Spleen (tissue), 11 donors: Measurements from ENCODE around the gene DPY19L3. TPM values are rescaled to one million over a fixed set of nuclear protein-coding genes. Genes with fewer than 3 reads are reported as not detected.
"Not testable (repeated sequence)": the region's sequence is repeated elsewhere in the genome, so short reads cannot be mapped to it uniquely, and the experiment has no call there.

Source experiments
- DNase-seq: peaks from one replicate; pipeline ENCODE4 v3.0.0-alpha.2; 2020
- H3K27ac ChIP-seq, 8 donors: fragments of 200-600 bp; sonication (generic) in 7 of 8; 1 replicate in 4 of 8; 2 replicates in 4 of 8; pipeline versions ENCODE4 v1.5.0 to v1.8.0; 2016 to 2021; ENCODE audit warnings: inconsistent platforms in 4 of 8, mild to moderate bottlenecking in 4 of 8, moderate library complexity in 1 of 8
- H3K27me3 ChIP-seq, 7 donors: fragments of 200-600 bp; sonication (generic) in 6 of 7; replicated peaks in 1 of 7; 1 replicate in 4 of 7; 2 replicates in 3 of 7; pipeline versions ENCODE4 v1.5.0 to v1.8.0; 2016 to 2021; ENCODE audit warnings: inconsistent platforms in 3 of 7, mild to moderate bottlenecking in 1 of 7
- H3K36me3 ChIP-seq, 6 donors: fragments of 200-600 bp; sonication (generic) in 5 of 6; 1 replicate in 4 of 6; 2 replicates in 2 of 6; pipeline versions ENCODE4 v1.5.0 to v1.8.0; 2016 to 2021; ENCODE audit warnings: inconsistent platforms in 2 of 6
- H3K4me1 ChIP-seq, 6 donors: fragments of 200-600 bp; sonication (generic) in 5 of 6; 1 replicate in 3 of 6; 2 replicates in 3 of 6; pipeline versions ENCODE4 v1.5.0 to v1.8.0; 2016 to 2021; ENCODE audit warnings: inconsistent platforms in 3 of 6
- H3K4me3 ChIP-seq, 8 donors: fragments of 200-600 bp; sonication (generic) in 7 of 8; 1 replicate in 4 of 8; 2 replicates in 4 of 8; pipeline versions ENCODE4 v1.5.0 to v1.8.0; 2016 to 2021; ENCODE audit warnings: inconsistent platforms in 4 of 8, mild to moderate bottlenecking in 4 of 8, moderate library complexity in 2 of 8
- H3K9me3 ChIP-seq, 8 donors: fragments of 200-600 bp; sonication (generic) in 7 of 8; 1 replicate in 4 of 8; 2 replicates in 4 of 8; pipeline versions ENCODE4 v1.5.0 to v1.8.0; 2016 to 2021; ENCODE audit warnings: inconsistent platforms in 4 of 8
- CTCF ChIP-seq, 11 experiments: fragments of 200-600 bp in 7 of 11; fragments of 450-650 bp in 4 of 11; sonication (generic) in 4 of 11; IDR thresholded peaks in 8 of 11; conservative IDR thresholded peaks in 3 of 11; 1 replicate in 7 of 11; 2 replicates in 4 of 11; pipeline versions ENCODE4 v1.4.0 to v1.8.0; 2016 to 2021; ENCODE audit warnings: antibody characterized with exemption in 11 of 11, inconsistent platforms in 4 of 11, mild to moderate bottlenecking in 1 of 11
- POLR2A ChIP-seq, 3 donors: fragments of 450-650 bp; IDR thresholded peaks; one replicate each; pipeline ENCODE4 v1.5.1; 2017; ENCODE audit warnings: antibody characterized with exemption in 3 of 3, mild to moderate bottlenecking in 1 of 3
- POLR2AphosphoS5 ChIP-seq, 3 donors: sonication (generic); formaldehyde crosslinking; IDR thresholded peaks; one replicate each; pipeline ENCODE4 v1.5.1; 2017; ENCODE audit warnings: antibody characterized with exemption in 3 of 3
- WGBS, 5 donors: extraction: QIAGEN DNeasy Blood & Tissue Kit in 3 of 5; methylation state at CpG; one replicate each; pipeline versions ENCODE4 v1.1.5 to v1.1.7; 2013 to 2018; 5-methylcytosine and 5-hydroxymethylcytosine counted together
- intact Hi-C: fragments of 100-400 bp; cut with DNase I; formaldehyde crosslinking; loops from one replicate; pipeline ENCODE4 v1.15.0; 2023; ENCODE audit warnings: low total_unique reads
- polyA plus RNA-seq, 3 donors: library from polyadenylated mRNA; stranded (reverse); fragments of 200-250 nt; gene quantifications; one replicate each; pipeline ENCODE4 v1.2.1, GENCODE V29; 2013
- total RNA-seq, 7 donors: library from RNA; depleted of rRNA in 3 of 7; stranded (reverse); fragments of >200 nt in 3 of 7; fragmentation: NEBNext Ultra II Directional in 4 of 7; extraction: Animal tissue kit (Norgen Biotek cat#: 25700) in 4 of 7; gene quantifications; one replicate each; pipeline versions ENCODE4 v1.1.0 to v1.2.1, GENCODE V29; 2016 to 2021
- donor health status: healthy with polysubstance abuse.
- donor health status: DM: no; HTN: no; CAD: no; lungs with moderate emphysema.
- donor health status: DM: no; HTN: no; CAD: no.
- donor health status: Bipolar disorder and iron deficiency.
- donor health status: healthy.
- donor health status: DM: no; HTN: no; CAD: no.
- donor health status: DM: yes; HTN: yes; CAD: no.

Gene DPY19L3
- total and polyA plus RNA-seq, 10 donors = 5.3 to 57.5 (median 39.4) TPM

GRCh38 chr19:32498648-32499200 lies 93.2 kb downstream of the DPY19L3 start:
- intact Hi-C loops = no loop called here
- no peak overlapping the region for H3K4me3 ChIP-seq
- peaks cover 0 to 12% (median 0%) of the 10 kb centered on the region in 7 donors for H3K27me3 ChIP-seq
- no peak for DNase-seq
- H3K27ac ChIP-seq = no peak overlapping the region
- H3K4me1 ChIP-seq = no peaks in the 10 kb centered on the region
- WGBS, 5 donors = 63 to 70% (median 64%) methylated on average over 5 to 6 of the region's 6 CpGs
- H3K36me3 ChIP-seq = no peaks in the 10 kb centered on the region
- H3K9me3 ChIP-seq = no peaks in the 10 kb centered on the region
- no peak for TF ChIP-seq POLR2A (IDR thresholded peaks at IDR 0.05)
- no peak for TF ChIP-seq CTCF (IDR thresholded peaks at IDR 0.05 in 8 of 11, conservative IDR thresholded peaks at IDR 0.05 in 3 of 11)
- no peak for TF ChIP-seq POLR2AphosphoS5 (IDR thresholded peaks at IDR 0.05)

- intact Hi-C loops, H3K27me3 ChIP-seq, H3K4me1 ChIP-seq, H3K36me3 ChIP-seq, DNase-seq, H3K4me3 ChIP-seq, H3K27ac ChIP-seq: not testable (repeated sequence)
- peaks cover 0 to 26% (median 12%) of the 10 kb centered on the region in 8 donors for H3K9me3 ChIP-seq
- 93 to 98% (median 95%) methylated on average over 4 of the region's 4 CpGs for whole genome bisulfite sequencing, 5 donors
These were observed 106.9 kb downstream of the DPY19L3 start for GRCh38 chr19:32512498-32512897.

GRCh38 chr19:32519023-32519422 lies 113.5 kb downstream of the DPY19L3 start:
- Histone ChIP-seq H3K27ac (no peak overlapping the region), H3K36me3 (no peaks in the 10 kb centered on the region), H3K9me3 (peaks cover 0 to 6% (median 0%) of the 10 kb centered on the region in 8 donors), H3K27me3 (peaks cover 0 to 9% (median 0%) of the 10 kb centered on the region in 7 donors), H3K4me3 (no peak overlapping the region), H3K4me1 (peaks cover 0 to 11% (median 0%) of the 10 kb centered on the region in 6 donors)
- intact Hi-C loops = no loop called here
- no peak for DNase-seq
- 0 to 21% (median 0%) methylated on average over 1 of the region's 1 CpG for WGBS, 5 donors
- no peak for TF ChIP-seq POLR2A (IDR thresholded peaks at IDR 0.05)
- TF ChIP-seq CTCF (IDR thresholded peaks at IDR 0.05 in 8 of 11, conservative IDR thresholded peaks at IDR 0.05 in 3 of 11) = no peak
- no peak for TF ChIP-seq POLR2AphosphoS5 (IDR thresholded peaks at IDR 0.05)

GRCh38 chr19:32522967-32523366 lies 117.4 kb downstream of the DPY19L3 start:
- H3K9me3 ChIP-seq = peaks cover 0 to 6% (median 0%) of the 10 kb centered on the region in 8 donors
- peaks cover 0 to 11% (median 0%) of the 10 kb centered on the region in 6 donors for H3K4me1 ChIP-seq
- TF ChIP-seq POLR2A (IDR thresholded peaks at IDR 0.05) (no peak), POLR2AphosphoS5 (IDR thresholded peaks at IDR 0.05) (no peak), CTCF (IDR thresholded peaks at IDR 0.05 in 8 of 11, conservative IDR thresholded peaks at IDR 0.05 in 3 of 11) (no peak)
- WGBS, 5 donors = 84 to 92% (median 90%) methylated on average over 9 of the region's 9 CpGs
- no peak for DNase-seq
- H3K27ac ChIP-seq = no peak overlapping the region
- no peaks in the 10 kb centered on the region for H3K36me3 ChIP-seq
- intact Hi-C loops = no loop called here
- peaks cover 0 to 22% (median 0%) of the 10 kb centered on the region in 7 donors for H3K27me3 ChIP-seq
- H3K4me3 ChIP-seq = no peak overlapping the region
